Hepatocyte (in vitro differentiated cells): ENCODE results near the gene SLC25A17. TPM values are rescaled to one million over a fixed set of nuclear protein-coding genes. Genes with fewer than 3 reads are reported as not detected.

Experiments used
- DNase-seq: peaks from one replicate; pipeline ENCODE4 v3.0.0-alpha.2; 2016; ENCODE audit warnings: low spot score
- H2AFZ ChIP-seq: fragments of 200-600 bp; sonication (generic); 2 replicates; pipeline ENCODE4 v1.6.0; 2016; ENCODE audit warnings: antibody characterized with exemption, mild to moderate bottlenecking
- H3K27ac ChIP-seq: fragments of 200-600 bp; sonication (generic); 2 replicates; pipeline ENCODE4 v1.5.1; 2016; ENCODE audit warnings: mild to moderate bottlenecking
- H3K27me3 ChIP-seq: fragments of 200-600 bp; sonication (generic); 2 replicates; pipeline ENCODE4 v1.6.1; 2016
- H3K36me3 ChIP-seq: fragments of 200-600 bp; sonication (generic); replicated peaks from 2 replicates; pipeline ENCODE4 v1.5.1; 2016; ENCODE audit warnings: low read depth; ENCODE audit not compliant: insufficient read depth
- H3K4me1 ChIP-seq: fragments of 200-600 bp; sonication (generic); 2 replicates; pipeline ENCODE4 v1.5.1; 2016; ENCODE audit warnings: mild to moderate bottlenecking, moderate library complexity; ENCODE audit not compliant: insufficient read depth
- H3K4me2 ChIP-seq: fragments of 200-600 bp; sonication (generic); 2 replicates; pipeline ENCODE4 v1.6.0; 2016
- H3K4me3 ChIP-seq: fragments of 200-600 bp; sonication (generic); 2 replicates; pipeline ENCODE4 v1.5.1; 2016; ENCODE audit warnings: mild to moderate bottlenecking
- H3K79me2 ChIP-seq: fragments of 200-600 bp; sonication (generic); 2 replicates; pipeline ENCODE4 v1.6.0; 2017; ENCODE audit warnings: mild to moderate bottlenecking
- H3K9me2 ChIP-seq: fragments of 200-600 bp; sonication (generic); replicated peaks from 2 replicates; pipeline ENCODE4 v1.6.0; 2017; ENCODE audit warnings: mild to moderate bottlenecking; ENCODE audit not compliant: insufficient read depth
- H3K9me3 ChIP-seq: fragments of 200-600 bp; sonication (generic); 2 replicates; pipeline ENCODE4 v1.5.1; 2016; ENCODE audit warnings: low read depth, mild to moderate bottlenecking
- H4K20me1 ChIP-seq: fragments of 200-600 bp; sonication (generic); 2 replicates; pipeline ENCODE4 v1.6.0; 2016; ENCODE audit warnings: mild to moderate bottlenecking; ENCODE audit not compliant: insufficient read depth, poor library complexity, severe bottlenecking
- EZH2 ChIP-seq: fragments of 200-600 bp; sonication (generic); IDR thresholded peaks from 2 replicates; pipeline ENCODE4 v1.6.1; 2016; ENCODE audit warnings: antibody characterized with exemption, mild to moderate bottlenecking, borderline replicate concordance
- EZH2phosphoT487 ChIP-seq: fragments of 200-600 bp; sonication (generic); IDR thresholded peaks from one replicate; pipeline ENCODE4 v1.6.1; 2018; ENCODE audit warnings: antibody characterized with exemption, mild to moderate bottlenecking, low read depth, moderate library complexity; ENCODE audit not compliant: unreplicated experiment, severe bottlenecking
- WGBS: methylation state at CpG from one replicate; pipeline ENCODE4 v1.1.6; 2016; ENCODE audit warnings: low lambda C conversion rate; ENCODE audit errors: missing lambda C conversion rate; 5-methylcytosine and 5-hydroxymethylcytosine counted together
- polyA plus RNA-seq: library from polyadenylated mRNA; unstranded; fragments of >200 nt; fragmentation: Nextera tagmentation; extraction: Ambion mirVana; gene quantifications from 2 replicates; pipeline ENCODE4 v1.2.1, GENCODE V29; 2016
- total RNA-seq: library from RNA; depleted of rRNA; stranded (reverse); fragments of >200 nt; gene quantifications from 2 replicates; pipeline ENCODE4 v1.2.3, GENCODE V29; 2014
- TF ChIP-seq, protein P1 (sequence below): fragments of 200-600 bp; sonication (generic); IDR thresholded peaks from 2 replicates; pipeline ENCODE4 v1.5.1; 2016; ENCODE audit warnings: antibody characterized with exemption, mild to moderate bottlenecking; ENCODE audit not compliant: poor library complexity

Gene SLC25A17
- total and polyA plus RNA-seq, 2 experiments from 2014 or later, result 20.5 to 24.8 TPM

DNA sequence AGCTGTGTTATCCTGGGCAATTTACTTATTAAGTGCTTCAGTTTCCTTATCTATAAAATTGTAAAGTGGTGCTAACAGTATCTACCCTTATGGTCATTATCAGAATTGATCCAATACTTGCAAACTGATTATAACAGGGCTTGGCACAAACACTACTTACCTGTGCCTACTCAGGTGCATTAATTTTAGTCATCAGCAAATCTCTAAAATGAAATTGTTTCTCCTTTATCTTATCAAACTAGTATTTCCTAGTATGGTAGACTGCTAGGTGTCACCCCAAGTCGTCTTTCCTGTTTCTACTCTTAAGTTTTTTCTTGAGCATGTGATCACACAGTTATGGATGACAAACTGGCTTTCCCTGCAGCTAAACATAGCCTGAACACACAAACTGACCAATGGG, 4.3 kb upstream of the SLC25A17 start:
- H3K4me2 ChIP-seq, result no peak overlapping the region
- no peaks in the 10 kb centered on the region for H3K9me3 ChIP-seq
- H4K20me1 ChIP-seq, result no peaks in the 10 kb centered on the region
- H3K36me3 ChIP-seq, result no peaks in the 10 kb centered on the region
- TF ChIP-seq EZH2phosphoT487 (no peak), EZH2 (no peak)
- TF ChIP-seq, protein P1, sequence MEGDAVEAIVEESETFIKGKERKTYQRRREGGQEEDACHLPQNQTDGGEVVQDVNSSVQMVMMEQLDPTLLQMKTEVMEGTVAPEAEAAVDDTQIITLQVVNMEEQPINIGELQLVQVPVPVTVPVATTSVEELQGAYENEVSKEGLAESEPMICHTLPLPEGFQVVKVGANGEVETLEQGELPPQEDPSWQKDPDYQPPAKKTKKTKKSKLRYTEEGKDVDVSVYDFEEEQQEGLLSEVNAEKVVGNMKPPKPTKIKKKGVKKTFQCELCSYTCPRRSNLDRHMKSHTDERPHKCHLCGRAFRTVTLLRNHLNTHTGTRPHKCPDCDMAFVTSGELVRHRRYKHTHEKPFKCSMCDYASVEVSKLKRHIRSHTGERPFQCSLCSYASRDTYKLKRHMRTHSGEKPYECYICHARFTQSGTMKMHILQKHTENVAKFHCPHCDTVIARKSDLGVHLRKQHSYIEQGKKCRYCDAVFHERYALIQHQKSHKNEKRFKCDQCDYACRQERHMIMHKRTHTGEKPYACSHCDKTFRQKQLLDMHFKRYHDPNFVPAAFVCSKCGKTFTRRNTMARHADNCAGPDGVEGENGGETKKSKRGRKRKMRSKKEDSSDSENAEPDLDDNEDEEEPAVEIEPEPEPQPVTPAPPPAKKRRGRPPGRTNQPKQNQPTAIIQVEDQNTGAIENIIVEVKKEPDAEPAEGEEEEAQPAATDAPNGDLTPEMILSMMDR, result no peak
- no peaks in the 10 kb centered on the region for H3K27me3 ChIP-seq
- no peak for DNase-seq
- peak overlapping the region; percentile 0 for H3K27ac ChIP-seq
- H3K79me2 ChIP-seq, result peaks cover 6% of the 10 kb centered on the region
- no peaks in the 10 kb centered on the region for H3K4me1 ChIP-seq
- H3K4me3 ChIP-seq, result no peak overlapping the region
- no peaks in the 10 kb centered on the region for H3K9me2 ChIP-seq
- WGBS, result 81% methylated on average over 1 of the region's 1 CpG
- H2AFZ ChIP-seq, result no peak overlapping the region

- 18% methylated on average over 4 of the region's 4 CpGs for WGBS
- H3K9me3 ChIP-seq, result no peaks in the 10 kb centered on the region
- DNase-seq, result no peak
- H3K36me3 ChIP-seq, result no peaks in the 10 kb centered on the region
- H3K9me2 ChIP-seq, result no peaks in the 10 kb centered on the region
- TF ChIP-seq, protein P1, result no peak
- TF ChIP-seq EZH2phosphoT487 (no peak), EZH2 (no peak)
- peaks cover 42% of the 10 kb centered on the region for H3K79me2 ChIP-seq
- H3K4me3 ChIP-seq, result peak overlapping the region; percentile 80
- H2AFZ ChIP-seq, result peak overlapping the region; percentile 99
- H3K27me3 ChIP-seq, result no peaks in the 10 kb centered on the region
- H3K4me1 ChIP-seq, result peaks cover 6% of the 10 kb centered on the region
- H3K27ac ChIP-seq, result peak overlapping the region; percentile 85
- no peaks in the 10 kb centered on the region for H4K20me1 ChIP-seq
- H3K4me2 ChIP-seq, result peak overlapping the region; percentile 91
Observed at GRCh38 chr22:40819599-40820140, 524 bp upstream of the SLC25A17 start.

DNA sequence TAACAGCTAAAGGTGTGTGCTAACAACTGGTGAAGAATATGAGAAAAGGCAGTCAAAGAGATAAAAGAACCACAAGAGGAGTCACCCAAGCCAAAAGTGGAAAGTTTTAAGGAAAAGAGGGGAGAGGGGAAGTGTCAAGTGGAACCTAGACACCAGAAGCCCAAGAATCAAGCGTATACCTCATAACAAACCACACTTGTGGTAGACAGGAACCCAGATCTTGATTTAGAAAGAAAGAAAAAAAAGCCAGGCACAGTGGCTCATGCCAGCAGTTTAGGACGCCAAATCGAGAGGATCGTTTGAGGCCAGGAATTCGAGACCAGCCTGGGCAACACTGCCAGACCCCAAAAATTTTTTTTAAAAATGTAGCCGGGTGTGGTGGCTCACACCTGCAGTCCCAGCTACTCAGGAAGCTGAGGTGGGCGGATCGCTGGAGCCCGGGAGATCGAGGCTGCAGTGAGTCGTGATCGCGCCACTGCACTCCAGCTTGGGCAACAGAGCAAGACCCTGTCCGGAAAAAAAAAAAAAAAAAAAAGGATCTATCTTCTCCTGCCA, 877 bp downstream of the SLC25A17 start:
- peaks cover 51% of the 10 kb centered on the region for H3K79me2 ChIP-seq
- no peaks in the 10 kb centered on the region for H3K9me3 ChIP-seq
- H3K4me3 ChIP-seq, result peak overlapping the region; percentile 100
- peaks cover 3% of the 10 kb centered on the region for H4K20me1 ChIP-seq
- no peaks in the 10 kb centered on the region for H3K9me2 ChIP-seq
- no peaks in the 10 kb centered on the region for H3K27me3 ChIP-seq
- 46% methylated on average over 14 of the region's 14 CpGs for WGBS
- H3K36me3 ChIP-seq, result peaks cover 4% of the 10 kb centered on the region
- peak overlapping the region; percentile 91 for H3K4me2 ChIP-seq
- H2AFZ ChIP-seq, result peak overlapping the region; percentile 100
- H3K27ac ChIP-seq, result peak overlapping the region; percentile 90
- no peak for DNase-seq
- no peak for TF ChIP-seq EZH2phosphoT487
- TF ChIP-seq, protein P1, result no peak
- no peak for TF ChIP-seq EZH2
- peaks cover 6% of the 10 kb centered on the region for H3K4me1 ChIP-seq
